Stimulated activated CD4-positive, alpha-beta T cell treated with anti-CD3 and anti-CD28 coated beads, Interleukin-4, amount 100 ng/mL, for 1 hour (primary cell): Measurements from ENCODE around the gene MRTFB.

ENCODE experiments used
- DNase-seq: peaks from one replicate; pipeline ENCODE4 v3.0.0-alpha.2; 2020

MRTFB gene

GRCh38 chr16:14193316-14193871 is 122.3 kb downstream of the MRTFB start:
- DNase-seq, result peak; percentile 17

GRCh38 chr16:14194721-14195120 is 123.6 kb downstream of the MRTFB start:
- no peak for DNase-seq

GRCh38 chr16:14196011-14196410 is 124.9 kb downstream of the MRTFB start:
- no peak for DNase-seq

GRCh38 chr16:14196539-14196938 is 125.4 kb downstream of the MRTFB start:
- no peak for DNase-seq

- no peak for DNase-seq
Measured at GRCh38 chr16:14198012-14198411, 126.9 kb downstream of the MRTFB start.

- DNase-seq, result no peak
Measured at GRCh38 chr16:14198572-14198971, 127.5 kb downstream of the MRTFB start.

GRCh38 chr16:14199199-14199598 is 128.1 kb downstream of the MRTFB start:
- DNase-seq, result no peak

- DNase-seq, result no peak
Measured at GRCh38 chr16:14199624-14200023, 128.5 kb downstream of the MRTFB start.

- DNase-seq, result no peak
Measured at GRCh38 chr16:14202095-14202494, 131.0 kb downstream of the MRTFB start.

GRCh38 chr16:14202697-14203096 is 131.6 kb downstream of the MRTFB start:
- no peak for DNase-seq

GRCh38 chr16:14203166-14203565 is 132.0 kb downstream of the MRTFB start:
- no peak for DNase-seq

GRCh38 chr16:14205666-14206065 is 134.5 kb downstream of the MRTFB start:
- no peak for DNase-seq

GRCh38 chr16:14211856-14212543 is 140.9 kb downstream of the MRTFB start:
- no peak for DNase-seq

- DNase-seq, result no peak
Measured at GRCh38 chr16:14215941-14216340, 144.8 kb downstream of the MRTFB start.

- DNase-seq, result no peak
Measured at GRCh38 chr16:14219983-14220382, 148.9 kb downstream of the MRTFB start.

- DNase-seq, result no peak
Measured at GRCh38 chr16:14223632-14224031, 152.5 kb downstream of the MRTFB start.

- no peak for DNase-seq
Measured at GRCh38 chr16:14225457-14225856, 154.3 kb downstream of the MRTFB start.

- DNase-seq, result no peak
Measured at GRCh38 chr16:14232106-14232864, 161.2 kb downstream of the MRTFB start.

- DNase-seq, result no peak
Measured at GRCh38 chr16:14236401-14236800, 165.3 kb downstream of the MRTFB start.

- DNase-seq, result no peak
Measured at GRCh38 chr16:14238756-14239155, 167.6 kb downstream of the MRTFB start.

- no peak for DNase-seq
Measured at GRCh38 chr16:14239791-14240190, 168.7 kb downstream of the MRTFB start.

GRCh38 chr16:14240219-14240843 is 169.2 kb downstream of the MRTFB start:
- no peak for DNase-seq

- DNase-seq, result no peak
Measured at GRCh38 chr16:14240964-14241363, 169.8 kb downstream of the MRTFB start.

GRCh38 chr16:14241631-14242030 is 170.5 kb downstream of the MRTFB start:
- DNase-seq, result no peak
